GM19099 (cell line): ENCODE results near the gene LRP11.

ENCODE experiments used
- POLR2A ChIP-seq: IDR thresholded peaks from 3 replicates; pipeline ENCODE4 v1.6.1; 2011; ENCODE audit warnings: low read depth; ENCODE audit not compliant: insufficient read length; ENCODE audit errors: extremely low read depth

Gene LRP11

DNA sequence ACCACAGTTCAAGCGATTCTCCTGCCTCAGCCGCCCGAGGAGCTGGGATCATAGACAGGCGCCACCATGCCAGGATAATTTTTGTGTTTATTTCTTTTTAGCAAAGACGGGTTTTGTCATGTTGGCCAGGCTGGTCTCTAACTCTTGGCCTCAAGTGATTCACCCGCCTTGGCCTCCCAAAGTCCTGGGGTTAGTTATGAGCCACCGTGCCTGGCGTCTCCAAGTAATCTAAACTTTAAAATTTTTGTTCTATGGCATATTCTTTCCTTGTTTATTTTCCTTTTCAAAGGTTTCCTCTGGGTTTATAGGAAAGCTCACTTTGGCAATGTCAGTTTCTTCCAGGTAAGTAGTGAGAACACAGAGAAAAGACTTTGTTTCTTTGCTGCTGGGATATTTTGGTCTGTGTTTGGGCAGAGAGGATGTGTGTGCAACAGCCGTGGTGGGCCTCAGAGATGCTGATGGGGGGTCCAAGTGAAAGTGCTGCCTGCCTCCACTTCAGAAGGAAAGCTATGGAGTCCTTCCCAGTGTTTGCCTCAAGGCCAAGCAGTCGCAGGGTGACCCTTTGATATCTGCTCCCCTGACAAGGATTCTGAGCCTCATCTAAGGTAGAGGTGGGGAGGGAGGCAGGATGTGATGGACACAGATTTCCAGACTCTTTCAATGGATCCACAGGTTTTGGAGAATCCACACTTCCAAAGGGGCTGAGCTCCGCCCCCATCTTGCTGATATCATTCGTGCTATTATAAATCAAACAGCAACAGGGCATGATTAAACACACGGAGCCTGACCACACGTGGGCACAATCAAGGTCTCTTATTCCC, 2.3 kb downstream of the LRP11 start:
- no peak for TF ChIP-seq POLR2A

DNA sequence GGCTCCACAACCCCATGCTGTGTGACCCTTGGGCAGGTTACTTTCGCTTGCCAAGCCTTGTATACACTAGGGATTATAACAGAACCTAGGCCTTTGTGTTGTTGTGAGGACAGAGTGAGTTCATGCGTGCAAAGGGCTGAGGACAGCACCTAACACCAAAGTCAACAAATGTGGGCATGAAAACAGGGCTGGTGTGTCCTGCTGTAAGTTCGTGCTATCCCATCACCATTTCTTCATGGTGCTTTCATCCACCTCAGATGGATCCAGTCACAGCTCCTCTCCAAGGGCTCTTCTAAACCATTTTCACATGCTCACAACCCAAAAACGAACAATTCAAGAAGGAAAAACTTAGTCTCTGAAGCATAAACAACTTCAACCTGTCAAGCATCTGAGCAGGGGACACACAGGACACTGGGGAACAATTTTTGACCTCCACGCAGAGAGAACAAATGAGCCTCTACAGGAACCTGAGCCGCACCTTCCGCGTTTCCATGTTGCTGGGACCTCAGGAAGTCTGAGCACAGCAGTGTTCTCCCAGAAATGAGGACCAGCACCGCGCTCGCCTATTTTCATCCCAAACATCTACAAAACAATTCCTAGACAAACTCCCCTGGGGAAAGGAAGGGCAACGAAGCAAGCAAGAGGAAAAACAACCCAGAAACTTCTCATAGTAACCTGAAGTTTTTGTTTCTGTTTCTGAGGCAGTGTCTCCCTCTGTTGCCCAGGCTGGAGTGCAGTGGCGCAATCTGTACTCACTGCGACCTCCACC, 3.1 kb downstream of the LRP11 start:
- no peak for TF ChIP-seq POLR2A

DNA sequence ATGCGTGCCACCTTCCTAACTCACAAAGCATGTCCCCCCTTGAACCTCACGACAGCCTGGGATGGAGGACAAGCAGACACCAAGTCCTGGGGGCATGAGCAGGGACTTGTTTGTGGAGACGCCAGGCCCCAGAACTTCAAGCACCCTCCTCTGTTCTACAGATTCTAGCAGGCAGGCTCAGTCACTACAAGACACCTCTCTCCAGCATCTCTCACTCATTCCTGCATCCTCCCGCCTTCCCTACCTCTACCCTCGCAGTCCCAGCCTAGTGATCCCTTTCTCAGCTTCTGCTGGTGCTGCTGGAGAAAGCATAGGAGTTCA, 3.7 kb downstream of the LRP11 start:
- no peak for TF ChIP-seq POLR2A

DNA sequence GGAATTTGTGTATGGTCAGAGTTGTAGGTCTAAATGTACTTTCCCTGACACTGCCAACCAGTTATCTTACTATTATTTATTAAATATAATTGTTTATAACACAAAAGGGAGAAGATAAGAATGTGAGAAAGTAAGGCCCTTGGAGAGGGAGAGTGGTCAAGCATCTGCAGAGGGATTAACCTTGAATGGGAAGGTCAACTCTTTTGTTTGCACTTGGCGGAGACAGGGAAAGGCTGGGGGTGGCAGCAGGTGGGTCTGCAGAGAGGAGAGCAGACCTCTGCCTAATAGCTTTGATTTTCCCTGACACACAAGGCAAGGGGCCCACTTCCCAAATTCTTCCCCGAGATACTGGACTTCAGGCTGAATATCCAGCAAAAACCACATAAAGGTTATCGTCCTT, 4.2 kb downstream of the LRP11 start:
- no peak for TF ChIP-seq POLR2A

DNA sequence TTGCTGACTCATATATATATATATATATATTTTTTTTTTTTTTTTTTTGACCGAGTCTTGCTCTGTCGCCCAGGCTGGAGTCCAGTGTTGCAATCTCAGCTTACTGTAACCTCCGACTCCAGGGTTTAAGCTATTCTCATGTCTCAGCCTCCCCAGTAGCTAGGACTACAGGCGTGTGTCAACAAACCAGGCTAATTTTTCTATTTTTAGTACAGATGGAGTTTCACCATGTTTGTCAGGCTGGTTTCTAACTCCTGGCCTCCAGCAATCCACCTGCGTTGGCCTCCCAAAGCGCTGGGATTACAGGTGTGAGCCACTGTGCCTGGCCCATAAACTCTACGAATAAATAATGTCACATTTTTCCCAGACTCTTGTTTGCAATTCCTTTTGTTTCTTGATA, 4.8 kb downstream of the LRP11 start:
- TF ChIP-seq POLR2A = no peak

DNA sequence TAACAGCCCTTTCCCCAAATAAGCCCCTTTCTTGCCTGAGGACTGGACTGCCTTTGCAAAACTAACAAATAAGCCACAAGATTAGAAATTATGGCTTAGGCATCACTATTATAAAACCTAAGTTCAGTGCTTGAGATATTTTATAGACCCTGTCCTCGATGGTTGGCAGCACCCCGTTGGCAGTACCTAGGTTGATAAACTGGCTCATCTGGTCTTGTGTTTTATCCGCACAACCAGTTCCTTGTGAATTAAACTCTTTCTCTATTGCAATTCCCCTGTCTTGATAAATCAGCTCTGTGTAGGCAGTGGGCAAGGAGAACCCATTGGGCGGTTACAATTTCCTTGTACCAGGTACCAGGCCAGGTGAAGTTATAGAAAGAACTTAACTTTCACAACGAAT, 6.6 kb downstream of the LRP11 start:
- TF ChIP-seq POLR2A = no peak

DNA sequence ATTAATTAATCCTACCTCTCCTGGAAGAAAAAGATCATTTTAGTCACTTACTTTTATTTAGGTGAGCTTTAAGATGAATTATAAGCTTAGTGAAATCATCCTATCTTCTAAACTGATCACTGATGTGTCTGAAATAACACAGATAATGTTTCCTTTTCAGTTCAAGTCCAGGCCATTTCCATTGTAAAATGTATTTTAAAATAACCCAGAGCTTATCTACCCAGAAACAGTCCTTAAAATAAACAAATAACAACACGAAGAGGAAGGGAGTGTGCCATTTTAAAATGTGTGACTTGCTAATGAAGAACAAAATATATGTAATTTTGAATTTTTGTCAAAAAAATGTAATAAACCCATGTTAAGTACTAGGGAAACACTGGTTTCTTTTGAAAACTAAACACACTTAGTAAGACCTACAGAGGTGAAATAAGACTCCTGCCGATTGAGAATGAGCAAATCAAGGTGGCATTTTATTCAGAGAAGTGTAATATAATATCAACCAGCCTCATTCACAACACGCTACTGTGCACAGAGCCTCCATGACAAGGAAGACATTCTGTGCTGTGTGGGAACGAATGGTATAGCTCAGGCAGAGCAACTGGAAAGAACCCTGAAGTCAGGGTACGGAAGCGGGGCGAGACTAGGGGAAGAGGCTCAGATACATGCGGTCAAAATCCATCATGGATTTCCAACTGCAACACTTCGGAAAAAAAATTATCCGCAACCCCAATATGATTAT, 7.7 kb downstream of the LRP11 start:
- TF ChIP-seq POLR2A = no peak

DNA sequence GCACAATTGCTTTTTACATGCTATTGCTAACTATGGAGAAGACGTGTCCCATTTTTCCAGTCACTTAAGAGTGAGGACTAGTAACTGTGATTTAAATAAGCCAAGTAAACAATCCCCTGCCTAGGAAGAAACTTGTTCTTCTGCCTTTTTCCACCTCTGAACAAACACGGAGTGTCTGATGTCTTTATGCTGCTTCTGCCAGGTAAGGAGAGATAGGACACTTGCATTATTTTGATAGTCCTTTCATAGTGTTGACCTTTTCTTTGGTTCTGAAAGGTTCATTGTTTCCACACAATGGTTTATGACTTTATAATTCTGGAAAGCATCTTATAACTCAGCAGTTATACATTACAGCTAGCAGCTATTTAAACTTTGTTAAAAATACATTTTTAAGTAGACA, 8.4 kb downstream of the LRP11 start:
- no peak for TF ChIP-seq POLR2A

DNA sequence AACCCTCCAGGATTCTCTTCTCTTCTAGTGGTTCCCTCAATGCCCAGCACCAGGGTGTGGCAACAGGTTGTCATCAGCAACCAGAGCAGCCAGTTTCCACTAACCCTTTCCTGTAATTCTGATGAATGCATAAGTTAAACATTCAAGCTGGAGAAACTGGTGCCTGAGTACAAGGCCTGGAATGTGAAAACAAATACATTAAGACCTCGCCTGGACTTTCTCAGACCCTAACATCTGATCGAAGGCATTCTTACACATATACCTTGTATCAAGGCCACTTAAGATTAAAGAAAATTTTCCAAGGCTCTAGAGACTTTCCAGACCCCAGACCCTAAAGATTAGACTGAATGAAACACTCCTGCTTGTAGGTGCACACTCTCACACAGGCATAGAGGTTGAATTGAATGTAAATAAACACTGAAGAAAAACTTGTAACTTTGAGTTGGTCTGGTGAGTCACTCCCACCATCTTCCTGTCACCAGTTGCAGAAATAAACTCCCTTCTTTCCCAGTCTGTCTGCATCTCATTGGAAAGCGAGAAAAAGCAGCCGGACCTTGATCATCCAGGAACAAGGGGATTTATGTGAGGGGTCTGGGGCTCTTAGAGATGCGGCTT, 9.0 kb downstream of the LRP11 start:
- no peak for TF ChIP-seq POLR2A

DNA sequence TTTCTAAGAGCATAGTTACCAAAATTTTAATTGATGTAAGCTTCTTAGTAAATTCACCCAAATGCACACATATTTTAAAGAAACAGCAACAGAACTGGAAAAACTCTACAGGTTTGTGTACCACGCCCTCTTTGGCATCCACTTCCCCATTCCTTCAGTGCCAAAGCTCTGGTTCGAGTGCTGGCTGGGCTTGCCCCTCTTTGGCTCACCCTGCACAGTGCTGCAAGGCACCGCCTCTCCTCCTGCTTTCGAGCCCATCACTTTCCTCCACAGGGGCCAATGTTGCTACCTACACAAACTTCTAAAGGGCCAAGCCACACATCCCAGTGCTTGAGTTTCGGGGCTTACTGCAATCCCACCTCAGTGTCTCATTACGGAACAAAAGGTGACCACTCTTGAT, 9.6 kb downstream of the LRP11 start:
- TF ChIP-seq POLR2A = no peak

DNA sequence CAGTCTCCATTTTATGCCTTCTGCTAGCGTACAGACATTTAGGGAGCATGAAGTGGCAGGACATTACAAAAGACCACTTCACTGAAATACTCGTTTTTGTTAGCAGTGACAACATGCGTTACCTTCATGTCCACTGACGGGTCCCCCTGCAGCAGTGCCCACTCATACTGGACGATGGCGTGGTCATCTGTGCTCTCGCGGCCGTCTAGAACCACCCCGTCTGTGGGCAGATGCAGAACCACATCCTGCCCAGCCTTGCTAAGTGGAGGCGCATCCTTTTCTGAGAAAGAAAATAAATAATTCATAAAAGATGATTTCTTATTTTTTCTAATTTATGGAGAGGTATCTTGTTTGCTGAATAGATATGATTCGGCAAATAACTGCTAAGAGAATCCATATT, 11.3 kb downstream of the LRP11 start:
- no peak for TF ChIP-seq POLR2A

DNA sequence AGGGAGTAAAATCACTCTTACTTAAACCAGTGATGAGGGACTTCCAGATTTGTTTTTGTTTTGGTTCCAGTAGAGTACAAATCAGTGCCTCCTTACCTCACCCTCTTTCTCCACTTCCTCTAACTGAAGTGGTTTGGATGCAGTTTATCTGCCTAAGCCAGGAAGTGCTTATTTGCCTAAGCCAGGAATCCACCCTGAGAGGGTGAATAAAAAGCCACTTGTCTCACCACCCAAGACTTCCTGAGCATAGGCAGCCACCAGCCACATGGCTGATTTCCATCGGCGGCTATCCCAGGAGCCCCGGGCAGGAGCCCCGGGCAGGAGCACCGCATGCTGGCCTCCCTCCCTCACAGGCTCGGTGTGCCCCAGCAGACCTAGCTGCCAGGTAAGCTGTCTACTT, 12.0 kb downstream of the LRP11 start:
- no peak for TF ChIP-seq POLR2A

DNA sequence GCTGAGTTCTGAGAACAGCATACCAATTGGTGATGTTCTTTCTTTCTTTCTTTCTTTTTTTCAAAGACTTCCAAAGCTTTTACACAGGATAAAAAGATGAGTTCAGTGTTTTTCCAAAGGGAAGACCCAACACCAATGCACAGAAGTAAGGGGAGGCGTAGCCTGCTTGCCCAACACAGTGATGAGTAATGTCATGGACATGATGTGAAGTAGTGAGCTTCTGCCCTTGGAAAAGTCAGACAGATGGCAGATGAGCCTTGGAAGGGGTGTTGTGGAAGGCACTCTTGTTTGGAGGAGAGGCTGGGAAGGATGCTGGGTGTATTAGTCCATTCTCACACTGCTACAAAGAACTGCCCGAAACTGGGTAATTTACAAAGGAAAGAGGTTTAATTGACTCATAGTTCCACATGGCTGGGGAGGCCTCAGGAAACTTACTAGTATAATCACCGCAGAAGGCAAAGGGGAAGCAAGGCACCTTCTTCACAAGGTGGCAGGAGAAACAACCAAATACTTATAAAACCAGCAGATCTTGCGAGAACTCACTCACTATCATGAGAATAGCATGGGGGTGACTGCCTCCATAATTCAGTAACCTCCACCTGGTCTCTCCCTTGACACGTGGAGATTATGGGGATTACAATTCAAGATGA, 12.6 kb downstream of the LRP11 start:
- no peak for TF ChIP-seq POLR2A

DNA sequence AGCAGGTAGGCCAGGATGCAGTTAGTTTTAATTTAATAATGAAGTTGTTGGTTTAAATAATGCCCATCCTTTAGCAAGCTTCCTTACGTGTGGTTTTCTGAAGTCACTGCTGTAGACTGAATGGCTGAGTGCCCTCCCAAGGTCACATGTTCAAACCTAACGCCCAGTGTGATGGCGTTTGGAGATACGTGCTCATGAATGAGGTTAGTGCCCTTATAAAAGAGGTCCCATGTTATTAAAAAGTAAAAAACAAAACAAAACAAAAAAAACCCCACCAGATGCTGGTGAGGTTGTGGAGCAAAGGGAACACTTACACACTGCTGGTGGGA, 16.3 kb downstream of the LRP11 start:
- TF ChIP-seq POLR2A = no peak

DNA sequence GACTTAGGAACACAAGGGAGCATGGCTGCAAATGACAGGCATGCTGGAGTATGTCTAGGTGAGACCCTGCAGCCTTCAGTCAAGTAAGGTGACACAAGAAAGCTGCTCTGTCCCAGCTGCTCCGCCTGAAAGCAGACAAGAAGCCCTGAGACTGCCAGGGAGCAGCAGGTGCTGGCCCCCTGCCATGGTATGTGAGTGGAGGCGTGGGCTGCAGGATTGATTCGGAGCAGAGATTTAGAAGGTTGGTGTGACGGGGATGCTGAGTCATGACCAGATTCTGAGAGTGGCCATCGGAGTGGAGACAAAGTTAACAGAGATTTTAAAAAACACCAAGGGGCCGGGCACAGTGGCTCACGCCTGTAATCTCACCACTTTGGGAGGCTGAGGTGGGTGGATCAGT, 17.8 kb downstream of the LRP11 start:
- TF ChIP-seq POLR2A = no peak

DNA sequence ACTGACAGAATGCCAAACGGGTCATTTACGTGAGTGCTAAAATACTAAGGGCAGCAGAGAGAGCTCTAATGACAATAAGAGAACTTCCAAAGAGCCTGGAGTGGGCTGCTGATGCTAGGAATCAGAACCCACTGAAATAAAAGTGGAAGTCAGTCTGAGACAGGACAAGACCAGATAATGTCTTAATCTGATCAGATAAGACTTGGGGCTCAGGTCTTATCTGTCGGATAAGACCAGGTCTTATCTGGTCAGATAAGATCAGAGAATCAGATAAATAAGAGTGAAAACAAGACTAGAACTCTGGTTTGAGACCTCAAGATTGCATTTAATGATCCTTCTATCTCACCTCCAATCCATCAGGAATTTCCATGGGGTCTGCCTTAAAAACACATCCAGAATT, 18.6 kb downstream of the LRP11 start:
- no peak for TF ChIP-seq POLR2A

DNA sequence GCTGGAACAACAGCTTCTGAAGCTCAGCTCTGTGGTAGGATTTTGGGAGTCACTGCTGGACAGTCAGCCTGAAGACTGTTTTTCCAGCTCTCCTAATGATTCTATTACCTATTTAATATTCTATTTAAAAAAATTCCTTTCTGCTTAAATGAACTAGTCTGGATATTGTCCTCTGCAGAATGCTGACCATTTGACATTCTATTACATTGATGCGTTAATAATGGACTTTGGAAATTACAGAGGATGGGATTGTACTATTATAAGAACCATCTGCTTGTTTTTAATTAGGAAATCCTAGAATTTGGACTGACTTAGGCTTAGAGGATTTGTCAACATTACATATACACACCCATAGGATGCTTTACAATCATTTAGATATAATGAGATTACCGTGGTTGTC, 19.7 kb downstream of the LRP11 start:
- no peak for TF ChIP-seq POLR2A
